ENCODE measurements around the gene RPGRIP1L. TPM values are rescaled to one million over a fixed set of nuclear protein-coding genes. Genes with fewer than 3 reads are reported as not detected.

RPGRIP1L gene
- total RNA-seq (2022; extraction: Qiagen RNA extraction; ENCODE audit: low read depth), result 10.2 to 13.5 TPM (median 11.2 TPM) in 5 replicates

DNA sequence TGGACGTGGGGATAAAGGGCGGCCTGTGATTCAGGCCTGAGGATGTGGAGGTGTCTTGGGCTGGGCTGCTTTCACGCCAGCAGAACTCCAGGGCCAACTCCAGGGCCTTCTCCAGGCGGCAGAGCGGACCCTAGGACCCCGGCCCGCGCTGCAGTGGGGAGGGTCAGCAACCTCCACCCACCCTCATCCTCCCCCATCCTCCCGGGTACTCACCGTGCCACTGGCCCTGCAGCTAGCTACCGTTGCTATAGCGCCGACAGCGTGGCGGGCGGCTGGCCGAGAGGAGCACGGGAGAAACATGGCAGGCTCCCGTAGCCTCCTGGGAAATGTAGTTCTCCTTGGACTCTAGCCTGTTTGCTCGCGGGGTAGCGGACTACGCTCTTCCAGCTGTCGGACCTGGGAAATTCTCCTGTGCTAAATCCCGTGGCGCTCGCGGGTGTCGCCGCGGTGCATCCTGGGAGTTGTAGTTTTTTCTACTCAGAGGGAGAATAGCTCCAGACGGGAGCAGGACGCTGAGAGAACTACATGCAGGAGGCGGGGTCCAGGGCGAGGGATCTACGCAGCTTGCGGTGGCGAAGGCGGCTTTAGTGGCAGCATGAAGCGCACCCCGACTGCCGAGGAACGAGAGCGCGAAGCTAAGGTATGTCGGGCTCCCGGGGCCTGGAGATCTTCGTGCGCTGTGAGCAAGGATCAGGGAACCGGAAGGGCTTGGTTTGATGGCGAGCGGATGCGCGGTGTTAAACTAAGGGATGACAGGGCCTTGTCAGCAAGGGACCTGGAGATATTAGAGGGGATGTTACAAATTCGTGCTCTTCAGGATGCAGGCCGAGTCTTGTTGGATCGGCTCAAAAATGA, at the start of gene RPGRIP1L, which contains the start of gene FTO:
TSS of gene RPGRIP1L (minus strand) at position 270 of the 855 bp plus-strand sequence. CDS start 3,136 bp downstream, outside the sequence.
TSS of gene FTO (plus strand) at position 567 of the 855 bp plus-strand sequence.

Other genes with a start within 250 kb of the RPGRIP1L start
- 21.7 to 28.5 TPM (median 26.9 TPM) in 5 replicates for gene AKTIP, start 200.7 kb downstream of the RPGRIP1L start, total RNA-seq (2022; extraction: Qiagen RNA extraction; ENCODE audit: low read depth)
- gene FTO, start 297 bp upstream of the RPGRIP1L start, total RNA-seq (2022; extraction: Qiagen RNA extraction; ENCODE audit: low read depth), result 22.9 to 39.5 TPM (median 30.0 TPM) in 5 replicates

All from A549 treated with GW870086 at 1 μM for 4 hours (cell line).